K562 (cell line): ENCODE measurements around the gene GLP1R. TPM values are rescaled to one million over a fixed set of nuclear protein-coding genes. Genes with fewer than 3 reads are reported as not detected.

ENCODE experiments used
- ATAC-seq: fragments of 200-7000 bp; cut with Tn5 transposase; 3 replicates; pipeline ENCODE4 v1.9.1; 2020; ENCODE audit warnings: moderate library complexity
- BruUV-seq: library from RNA; stranded (reverse); fragments of 400-500 nt; replicated peaks from 2 replicates; lab custom pipeline; 2021; lab: Mats Ljungman, UMichigan
- CTCF ChIA-PET: fragments of 300-600 bp; formaldehyde crosslinking; extraction: SDS; loops from one replicate; lab custom pipeline; 2021; ENCODE audit warnings: low intra/inter-chr PET ratio; lab: Yijun Ruan, JAX
- POLR2A ChIA-PET: fragments of 300-600, 350-650 bp; sonication (Branson Sonifier 250); formaldehyde crosslinking; extraction: SDS; loops from one replicate; lab custom pipeline; 2021; ENCODE audit warnings: antibody characterized with exemption, inconsistent platforms; lab: Yijun Ruan, JAX
- DNase-seq, 4 experiments: peaks; one replicate each; pipeline versions ENCODE4 v3.0.0 to v3.0.0-alpha.2; 2011 to 2018; ENCODE audit warnings: low spot score in 3 of 4, mixed read lengths in 3 of 4; ENCODE audit errors: extremely low read depth in 1 of 4
- FAIRE-seq: peaks from 2 replicates; lab custom pipeline; 2011; peaks lifted over from hg19 to GRCh38; lab: Jason Lieb, UNC
- H2AFZ ChIP-seq: 2 replicates; pipeline ENCODE4 v1.6.0; 2011; ENCODE audit warnings: low read depth, low read length, control low read depth, inconsistent platforms
- H3K27ac ChIP-seq: fragments of 200-600 bp; 3 replicates; pipeline ENCODE4 v1.8.0; 2011; ENCODE audit warnings: low read depth, mild to moderate bottlenecking, control low read depth, inconsistent platforms, low read length, moderate library complexity, mixed read lengths; ENCODE audit errors: extremely low read depth
- H3K27me3 ChIP-seq, 2 experiments: fragments of 300-600 bp in 1 of 2; 2 replicates in 1 of 2; 3 replicates in 1 of 2; pipeline versions ENCODE4 v1.6.0 to v1.8.0; 2011; ENCODE audit warnings: inconsistent platforms in 2 of 2, low read length in 2 of 2, mild to moderate bottlenecking in 1 of 2, mixed read lengths in 1 of 2, moderate library complexity in 1 of 2; ENCODE audit not compliant: control insufficient read depth in 2 of 2, insufficient read depth in 2 of 2
- H3K36me3 ChIP-seq: fragments of 300-600 bp; 3 replicates; pipeline ENCODE4 v1.8.0; 2011; ENCODE audit warnings: mild to moderate bottlenecking, low read length, inconsistent platforms; ENCODE audit not compliant: control insufficient read depth, insufficient read depth
- H3K4me1 ChIP-seq, 2 experiments: fragments of 200-600 bp in 1 of 2; replicated peaks in 1 of 2; 2 replicates in 1 of 2; 3 replicates in 1 of 2; pipeline versions ENCODE4 v1.5.1 to v1.8.0; 2011; ENCODE audit warnings: inconsistent platforms in 2 of 2, low read length in 2 of 2, mild to moderate bottlenecking in 1 of 2, mixed read lengths in 1 of 2, moderate library complexity in 1 of 2; ENCODE audit not compliant: control insufficient read depth in 2 of 2, insufficient read depth in 2 of 2
- H3K4me2 ChIP-seq: 2 replicates; pipeline ENCODE4 v1.6.1; 2011; ENCODE audit warnings: low read length, control low read depth, inconsistent platforms, mixed read lengths; ENCODE audit not compliant: insufficient read depth
- H3K4me3 ChIP-seq: fragments of 200-600 bp; sonication (generic), shearing (Covaris generic); 2 replicates; pipeline ENCODE4 v1.5.1; 2016; ENCODE audit warnings: control low read depth, inconsistent platforms
- H3K79me2 ChIP-seq: fragments of 200-600 bp; 3 replicates; pipeline ENCODE4 v1.8.0; 2011; ENCODE audit warnings: low read length, inconsistent platforms; ENCODE audit not compliant: control insufficient read depth, insufficient read depth
- H3K9ac ChIP-seq, 2 experiments: 2 replicates each; pipeline versions ENCODE4 v1.6.0 to v1.6.1; 2011; ENCODE audit warnings: low read depth in 2 of 2, low read length in 2 of 2, control low read depth in 1 of 2, inconsistent platforms in 1 of 2, mild to moderate bottlenecking in 1 of 2, mixed read lengths in 1 of 2; ENCODE audit not compliant: insufficient read depth in 1 of 2
- H3K9me1 ChIP-seq: one replicate; pipeline ENCODE4 v1.6.0; 2011; ENCODE audit warnings: inconsistent platforms, mild to moderate bottlenecking, low read length, moderate library complexity; ENCODE audit not compliant: control insufficient read depth, insufficient read depth
- H3K9me3 ChIP-seq: replicated peaks from 2 replicates; pipeline ENCODE4 v1.5.1; 2011; ENCODE audit warnings: low read depth, low read length, inconsistent platforms; ENCODE audit not compliant: control insufficient read depth, insufficient read depth
- H4K20me1 ChIP-seq: replicated peaks from 2 replicates; pipeline ENCODE4 v1.6.1; 2011; ENCODE audit warnings: low read length, inconsistent platforms, mixed read lengths; ENCODE audit not compliant: control insufficient read depth, insufficient read depth
- EGR1 ChIP-seq: fragments of 450-650 bp; conservative IDR thresholded peaks from 2 replicates; pipeline ENCODE4 v1.6.1; 2017; ENCODE audit warnings: mild to moderate bottlenecking
- EP400 ChIP-seq: fragments of 450-650 bp; IDR thresholded peaks from 2 replicates; pipeline ENCODE4 v1.6.1; 2017; ENCODE audit warnings: antibody characterized with exemption, mild to moderate bottlenecking, moderate library complexity
- ERF ChIP-seq: fragments of 450-650 bp; formaldehyde crosslinking; IDR thresholded peaks from 2 replicates; pipeline ENCODE4 v1.4.0; 2020; ENCODE audit warnings: mild to moderate bottlenecking, mixed read lengths
- ESRRB ChIP-seq: fragments of 250-450 bp; sonication (Bioruptor Pico); IDR thresholded peaks from 2 replicates; pipeline ENCODE4 v1.5.0; 2020; ENCODE audit warnings: mild to moderate bottlenecking, moderate library complexity, borderline replicate concordance
- GABPA ChIP-seq: fragments of 200-800 bp; sonication (Bioruptor generic); conservative IDR thresholded peaks from 2 replicates; pipeline ENCODE4 v1.6.1; 2016; ENCODE audit warnings: low read depth, missing genetic modification characterization, missing compliant biosample characterization
- KDM1A ChIP-seq, 2 experiments: fragments of 450-650 bp; IDR thresholded peaks; 2 replicates each; pipeline ENCODE4 v1.6.1; 2016; ENCODE audit warnings: mild to moderate bottlenecking in 2 of 2
- NEUROD1 ChIP-seq: fragments of 150-350 bp; IDR thresholded peaks from 2 replicates; pipeline ENCODE4 v1.6.1; 2014; ENCODE audit warnings: borderline replicate concordance, low read length, low read depth; ENCODE audit not compliant: partially characterized antibody
- NR2C1 ChIP-seq, 2 experiments: fragments of 450-650 bp; IDR thresholded peaks; 2 replicates each; pipeline ENCODE4 v1.6.1; 2017; ENCODE audit warnings: mild to moderate bottlenecking in 2 of 2, antibody characterized with exemption in 1 of 2, inconsistent platforms in 1 of 2, missing compliant biosample characterization in 1 of 2, missing genetic modification characterization in 1 of 2
- PRMT5 ChIP-seq: sonication (generic); formaldehyde crosslinking; IDR thresholded peaks from 2 replicates; pipeline ENCODE4 v1.5.0; 2020; ENCODE audit warnings: missing genetic modification reagents
- SNAPC5 ChIP-seq: fragments of 250-450 bp; sonication (Bioruptor Pico); IDR thresholded peaks from 2 replicates; pipeline ENCODE4 v1.8.0; 2021; ENCODE audit warnings: moderate library complexity, mild to moderate bottlenecking, inconsistent platforms
- STAT5A ChIP-seq: IDR thresholded peaks from 2 replicates; pipeline ENCODE4 v1.6.1; 2012; ENCODE audit warnings: low read length, inconsistent platforms, borderline replicate concordance
- TFE3 ChIP-seq: fragments of 450-650 bp; formaldehyde crosslinking; IDR thresholded peaks from 2 replicates; pipeline ENCODE4 v1.4.0; 2020; ENCODE audit warnings: mild to moderate bottlenecking, mixed read lengths
- TRIM24 ChIP-seq, 2 experiments: fragments of 450-650 bp; IDR thresholded peaks; 2 replicates each; pipeline ENCODE4 v1.6.1; 2016
- YY1 ChIP-seq, 3 experiments: IDR thresholded peaks; 2 replicates each; pipeline ENCODE4 v1.6.1; 2011; ENCODE audit warnings: low read length in 2 of 3, mild to moderate bottlenecking in 2 of 3, moderate library complexity in 2 of 3, borderline replicate concordance in 1 of 3, control low read depth in 1 of 3, low read depth in 1 of 3; ENCODE audit not compliant: insufficient read depth in 3 of 3, insufficient replicate concordance in 2 of 3, control insufficient read depth in 1 of 3, insufficient read length in 1 of 3; ENCODE audit errors: extremely low read depth in 1 of 3
- ZBTB12 ChIP-seq: fragments of 250-450 bp; sonication (Bioruptor Pico); IDR thresholded peaks from 2 replicates; pipeline ENCODE4 v1.4.0; 2020
- ZNF518B ChIP-seq: fragments of 250-450 bp; sonication (Bioruptor Pico); IDR thresholded peaks from 2 replicates; pipeline ENCODE4 v1.5.0; 2021; ENCODE audit warnings: mild to moderate bottlenecking, moderate library complexity
- WGBS: fragments of 100-300 bp; shearing (Covaris generic); methylation state at CpG from one replicate; pipeline ENCODE4 v1.1.6; 2016; ENCODE audit warnings: low coverage, mixed read lengths; ENCODE audit not compliant: insufficient coverage; ENCODE audit errors: missing lambda C conversion rate; 5-methylcytosine and 5-hydroxymethylcytosine counted together
- in situ Hi-C: fragments of 300-500 bp; cut with MboI; formaldehyde crosslinking; loops from 4 replicates; pipeline ENCODE4 v1.15.0; 2018; ENCODE audit warnings: inconsistent platforms, mixed read lengths
- intact Hi-C: fragments of 100-400 bp; cut with micrococcal nuclease; formaldehyde crosslinking; loops from 2 replicates; pipeline ENCODE4 v1.14.2; 2022
- polyA plus RNA-seq, 8 experiments: library from polyadenylated mRNA; depleted of rRNA in 4 of 8; stranded (reverse) in 5 of 8; unstranded in 3 of 8; fragments of >200 nt; fragmentation: Nextera tagmentation in 2 of 8; fragmentation: Illumina TruSeq in 1 of 8; extraction: Ambion mirVana in 2 of 8; extraction: Trizol in 1 of 8; gene quantifications; 2 replicates each; pipeline versions ENCODE4 v1.2.1 to v1.2.3, GENCODE V29; 2011 to 2014; ENCODE audit warnings: inconsistent platforms in 1 of 8, missing spikeins in 1 of 8
- total RNA-seq, 7 experiments: library from RNA; depleted of rRNA in 6 of 7; stranded (reverse); fragments of >200 nt in 6 of 7; fragmentation: Illumina TruSeq in 2 of 7; extraction: Trizol in 2 of 7; gene quantifications; 2 replicates each; pipeline versions ENCODE4 v1.2.1 to v1.2.3, GENCODE V29; 2011 to 2021; ENCODE audit warnings: low replicate concordance in 1 of 7

Gene GLP1R
- total and polyA plus RNA-seq, 9 of the 15 experiments (the other 6 are each of a cell fraction or from before 2014, with no cell fraction given) = not detected

- H3K27ac ChIP-seq = no peak overlapping the region
- ATAC-seq = peak; percentile 73
- H3K9me1 ChIP-seq = no peaks in the 10 kb centered on the region
- 0% methylated on average over 4 of the region's 4 CpGs for WGBS
- no TSS peak for BruUV-seq
- H3K4me3 ChIP-seq = no peak overlapping the region
- H3K27me3 ChIP-seq = peaks cover 54 to 58% of the 10 kb centered on the region in 2 experiments
- H3K4me2 ChIP-seq = peak overlapping the region; percentile 5; the same call in 1 of the 2 replicates
- CTCF ChIA-PET = no interaction called here
- H3K36me3 ChIP-seq = no peaks in the 10 kb centered on the region
- DNase-seq = peak; percentile 69 to 82 (median 75)
- FAIRE-seq = peak; percentile 88
- no peak overlapping the region for H3K9ac ChIP-seq
- peaks cover 10 to 19% of the 10 kb centered on the region in 2 experiments; a peak in 4 of 5 replicates for H3K4me1 ChIP-seq
- peaks cover 20% of the 10 kb centered on the region; the same call in 1 of the 2 replicates for H4K20me1 ChIP-seq
- POLR2A ChIA-PET = interaction anchor here (0.8 to 1.5 kb wide), 2 partner anchors 11 to 19 kb away, joined by 3 to 6 read pairs; no protein-coding TSS in a partner anchor
- in situ Hi-C loops = no loop called here
- intact Hi-C loops = no loop called here
- H3K79me2 ChIP-seq = no peaks in the 10 kb centered on the region
- H3K9me3 ChIP-seq = no peaks in the 10 kb centered on the region
- no peak overlapping the region for H2AFZ ChIP-seq
- no peak for TF ChIP-seq ESRRB (CRISPR knock-in tag)
- no peak for TF ChIP-seq SNAPC5 (CRISPR knock-in tag)
- peak; percentile 58; the same call in 1 of the 2 replicates for TF ChIP-seq STAT5A
- no peak for TF ChIP-seq YY1 (IDR thresholded peaks at IDR 0.05; ENCODE audit: borderline replicate concordance in 1 of 3, control insufficient read depth in 1 of 3, extremely low read depth in 1 of 3, insufficient read depth in 3 of 3, insufficient read length in 1 of 3, insufficient replicate concordance in 2 of 3, low read depth in 1 of 3, low read length in 2 of 3)
- TF ChIP-seq EP400 = no peak
- TF ChIP-seq ZNF518B (CRISPR knock-in tag) = no peak
- TF ChIP-seq KDM1A (IDR thresholded peaks at IDR 0.05) = peak; percentile 85 to 89
- peak; percentile 78 for TF ChIP-seq GABPA (tag)
- peak; percentile 14 for TF ChIP-seq NEUROD1
- no peak for TF ChIP-seq NR2C1 (IDR thresholded peaks at IDR 0.05)
- no peak for TF ChIP-seq NR2C1 (tag; IDR thresholded peaks at IDR 0.05)
- TF ChIP-seq EGR1 = peak; percentile 94
- no peak for TF ChIP-seq ERF (CRISPR knock-in tag)
- no peak for TF ChIP-seq PRMT5 (CRISPR knock-in tag)
- TF ChIP-seq TRIM24 (IDR thresholded peaks at IDR 0.05) = peak; percentile 82 to 88
- peak; percentile 34 for TF ChIP-seq ZBTB12 (CRISPR knock-in tag)
- no peak for TF ChIP-seq TFE3 (CRISPR knock-in tag)
Measured at GRCh38 chr6:39037082-39037508, 11.5 kb upstream of the GLP1R start.
